NCI-H2227 (cell line): ENCODE data around the gene ADAMTS15.
"Not testable (repeated sequence)": the region's sequence is repeated elsewhere in the genome, so short reads cannot be mapped to it uniquely, and the experiment has no call there.

Source experiments
- DNase-seq: peaks from one replicate; lab custom pipeline; 2025; ENCODE audit not compliant: unreplicated experiment; lab: John Stamatoyannopoulos, UW

The ADAMTS15 gene

DNA sequence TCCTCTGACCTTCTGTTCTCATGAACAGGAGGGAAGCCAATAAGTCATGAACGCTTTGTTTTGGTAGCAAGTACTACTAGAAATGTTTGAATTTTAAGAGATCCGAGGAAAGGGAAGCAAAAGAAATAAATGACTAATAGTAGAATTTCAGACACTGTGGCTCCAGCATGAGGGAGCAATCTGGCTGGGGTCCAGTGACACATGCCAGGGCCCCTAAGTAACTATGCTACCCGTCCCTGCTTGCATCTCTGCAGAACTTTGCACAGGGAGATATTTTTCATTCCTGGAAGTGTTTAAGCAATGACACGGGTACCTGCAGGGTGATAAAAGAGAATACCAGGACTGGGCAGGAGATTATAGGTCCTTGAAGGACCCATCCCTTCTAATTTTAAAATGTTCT, 12.8 kb upstream of the ADAMTS15 start:
- DNase-seq = no peak

DNA sequence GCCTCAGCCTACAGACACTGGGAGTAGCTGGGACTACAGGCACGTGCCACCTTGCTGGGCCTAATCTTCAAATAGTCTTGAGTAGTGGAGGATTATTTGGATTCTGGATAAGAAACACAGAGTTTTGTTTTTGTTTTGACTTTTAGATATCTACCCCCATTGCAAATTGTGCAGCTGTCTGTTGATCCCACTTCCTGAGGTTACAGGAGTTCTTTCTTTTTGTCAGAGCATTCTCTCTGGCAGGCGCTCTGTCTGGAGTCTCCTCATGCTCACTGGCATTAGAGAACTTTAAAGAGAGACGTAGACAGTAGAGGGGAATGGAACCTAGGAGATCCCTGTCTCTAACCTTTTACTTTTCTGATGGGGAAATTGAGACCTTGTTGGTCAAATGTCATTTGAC, 12.3 kb upstream of the ADAMTS15 start:
- no peak for DNase-seq

DNA sequence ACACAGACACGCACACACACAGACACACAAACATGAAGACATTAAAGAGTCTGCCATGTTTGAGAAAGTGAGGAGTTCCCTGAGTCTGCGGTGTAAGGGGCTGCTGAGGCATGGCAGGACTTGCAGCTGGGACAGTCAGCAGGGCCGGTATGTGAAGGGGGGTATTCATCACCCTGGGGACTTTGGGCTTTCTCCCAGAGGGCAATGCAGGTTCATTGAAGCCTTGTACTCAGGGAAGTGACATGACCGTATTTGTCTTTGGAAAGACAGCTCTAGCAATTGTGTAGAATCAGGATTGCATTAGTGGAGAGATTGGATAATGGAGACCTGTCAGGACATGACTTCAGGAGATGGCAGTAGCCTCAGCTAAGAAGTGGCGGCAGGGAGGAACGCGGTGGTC, 10.6 kb upstream of the ADAMTS15 start:
- DNase-seq = no peak

DNA sequence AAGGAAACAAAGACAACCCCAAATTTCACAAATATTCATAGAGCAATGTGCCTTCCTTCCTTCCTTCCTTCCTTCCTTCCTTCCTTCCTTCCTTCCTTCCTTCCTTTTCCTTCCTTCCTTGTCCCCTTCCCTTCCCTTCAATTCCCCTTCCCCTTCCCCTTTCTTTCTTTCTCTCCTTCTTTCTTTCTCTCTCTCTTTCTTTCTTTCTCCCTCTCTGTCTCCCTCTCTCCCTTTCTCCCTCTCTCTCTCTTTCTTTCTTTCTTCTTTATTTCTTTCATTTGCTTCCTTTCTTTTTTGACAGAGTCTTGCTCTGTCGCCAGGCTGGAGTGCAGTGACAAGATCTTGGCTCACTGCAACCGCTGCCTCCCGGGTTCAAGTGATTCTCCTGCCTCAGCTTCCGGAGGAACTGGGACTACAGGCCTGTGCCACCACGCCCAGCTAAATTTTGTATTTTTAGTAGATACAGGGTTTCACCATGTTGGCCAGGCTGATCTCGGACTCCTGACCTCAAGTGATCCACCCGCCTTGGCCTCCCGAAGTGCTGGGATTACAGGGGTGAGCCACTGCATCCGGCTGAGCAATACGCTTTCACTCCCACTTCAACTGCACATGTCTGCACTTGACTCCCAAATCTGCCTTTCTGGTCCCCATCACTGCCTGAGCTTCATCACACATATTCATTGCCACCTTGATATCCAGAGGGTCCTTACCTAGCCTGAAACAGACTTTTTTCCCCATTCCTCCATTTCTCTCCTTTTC, 9.9 kb upstream of the ADAMTS15 start:
- not testable (repeated sequence) for DNase-seq

DNA sequence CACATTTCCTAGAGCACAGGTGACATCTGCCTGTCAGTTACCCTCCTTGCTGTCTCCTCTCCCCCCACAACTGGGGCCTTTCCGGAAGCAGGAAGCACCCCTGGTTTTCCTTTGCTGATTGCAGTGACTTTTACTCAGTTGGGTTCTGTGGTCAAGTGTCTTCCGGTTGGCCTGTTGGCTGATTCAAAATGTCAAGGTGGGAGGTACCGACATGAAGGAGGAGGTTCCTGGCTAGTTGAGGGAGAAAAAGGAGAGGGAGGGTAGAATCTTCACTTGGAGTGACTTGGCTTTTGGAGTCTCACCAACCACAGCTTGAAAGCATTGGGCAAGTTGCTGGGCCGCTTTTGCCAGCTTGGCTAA, 9.3 kb upstream of the ADAMTS15 start:
- no peak for DNase-seq

DNA sequence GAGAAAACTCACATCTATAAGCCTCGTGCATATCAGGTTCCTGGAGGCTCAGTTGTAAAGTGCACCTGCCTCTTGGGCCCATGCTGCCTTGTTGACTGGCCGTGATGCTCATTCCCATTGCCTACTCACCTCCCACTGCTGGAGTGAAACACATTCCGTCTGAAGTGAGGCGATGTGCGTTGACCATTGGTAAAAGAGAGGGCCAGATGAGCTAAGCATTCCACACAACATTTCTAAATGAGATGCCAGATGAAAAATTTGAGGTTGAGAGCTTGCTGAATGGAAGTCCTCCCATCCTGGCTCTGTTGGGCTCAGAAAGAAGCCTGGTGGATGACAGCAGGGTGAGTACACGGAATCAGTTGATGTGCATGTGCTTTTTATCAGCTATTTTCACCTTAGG, 8.6 kb upstream of the ADAMTS15 start:
- DNase-seq = no peak

DNA sequence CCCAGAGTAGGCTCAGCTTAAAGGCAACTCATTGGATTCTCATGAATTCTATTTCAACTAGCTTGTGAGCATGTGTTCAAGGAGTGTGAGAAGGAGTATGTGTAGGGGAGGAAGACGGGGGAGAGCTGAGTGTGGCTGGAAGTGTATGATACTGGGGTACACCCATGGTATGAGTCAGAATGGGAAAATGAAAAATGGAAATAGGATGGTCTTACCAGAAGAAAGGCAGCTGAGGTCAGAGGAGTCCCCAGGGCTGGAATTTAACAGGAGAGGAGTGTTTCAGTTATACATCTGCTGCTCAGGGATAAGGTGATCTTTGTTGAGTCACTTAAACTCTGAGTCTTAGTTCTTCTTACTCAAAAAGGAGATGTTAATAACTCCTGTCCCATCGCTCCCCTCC, 6.7 kb upstream of the ADAMTS15 start:
- no peak for DNase-seq

DNA sequence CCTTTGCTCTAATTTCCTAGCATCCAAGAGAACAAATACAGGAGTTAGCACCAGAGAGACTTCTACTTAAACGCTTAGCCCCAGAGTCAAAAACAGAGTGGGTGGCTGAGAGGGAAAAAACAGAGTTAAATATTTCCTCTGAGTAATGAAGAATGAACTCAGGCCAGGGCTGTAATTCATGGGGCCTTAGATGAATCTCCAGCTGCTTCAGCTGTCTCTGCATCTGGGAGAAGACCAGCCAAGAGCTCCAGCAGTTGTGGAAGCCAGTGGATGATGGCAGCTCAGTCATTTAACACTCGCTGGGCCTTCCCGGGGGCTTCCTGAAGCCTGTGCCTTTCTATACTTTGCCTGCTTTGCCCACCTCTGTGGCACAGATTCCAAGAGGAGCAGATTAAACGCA, 5.7 kb upstream of the ADAMTS15 start:
- no peak for DNase-seq

DNA sequence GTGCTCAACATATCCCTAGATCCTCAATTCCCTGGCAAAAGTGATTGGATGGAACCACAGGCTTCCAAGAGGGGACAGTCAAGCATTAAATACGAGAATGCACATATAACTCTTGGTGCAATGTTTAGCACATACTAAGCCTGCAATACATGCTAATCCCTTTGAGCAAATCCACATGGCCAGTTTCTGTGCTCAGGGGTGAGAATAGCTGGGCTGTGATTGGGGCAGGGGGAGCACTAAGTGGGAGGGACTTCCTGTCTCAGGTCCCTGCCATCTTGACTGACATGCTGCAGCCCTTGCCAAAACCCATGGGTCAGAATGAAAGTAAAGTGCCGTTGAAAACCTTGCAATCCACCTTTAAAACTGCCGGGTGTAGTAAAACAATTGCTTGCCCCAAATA, 2.7 kb upstream of the ADAMTS15 start:
- DNase-seq = no peak

DNA sequence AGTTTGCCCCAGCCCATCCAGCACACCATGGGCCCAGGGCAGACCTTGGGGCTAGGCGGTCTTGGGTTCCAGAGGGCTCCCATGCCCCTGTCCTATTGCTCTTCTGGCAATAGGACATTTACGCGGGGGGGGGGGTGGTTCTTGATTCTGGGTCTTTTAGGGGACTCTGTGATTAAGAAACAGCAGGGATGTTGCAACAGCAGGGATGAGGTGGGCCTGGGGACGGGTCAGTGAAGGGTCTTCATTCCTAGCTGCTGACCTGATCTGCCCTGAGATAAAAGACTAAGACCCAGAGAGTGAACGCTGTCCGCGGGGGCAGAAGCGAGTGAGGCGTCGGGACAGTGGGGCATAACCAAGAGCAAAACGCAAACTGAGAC, 418 bp upstream of the ADAMTS15 start:
- DNase-seq = no peak

DNA sequence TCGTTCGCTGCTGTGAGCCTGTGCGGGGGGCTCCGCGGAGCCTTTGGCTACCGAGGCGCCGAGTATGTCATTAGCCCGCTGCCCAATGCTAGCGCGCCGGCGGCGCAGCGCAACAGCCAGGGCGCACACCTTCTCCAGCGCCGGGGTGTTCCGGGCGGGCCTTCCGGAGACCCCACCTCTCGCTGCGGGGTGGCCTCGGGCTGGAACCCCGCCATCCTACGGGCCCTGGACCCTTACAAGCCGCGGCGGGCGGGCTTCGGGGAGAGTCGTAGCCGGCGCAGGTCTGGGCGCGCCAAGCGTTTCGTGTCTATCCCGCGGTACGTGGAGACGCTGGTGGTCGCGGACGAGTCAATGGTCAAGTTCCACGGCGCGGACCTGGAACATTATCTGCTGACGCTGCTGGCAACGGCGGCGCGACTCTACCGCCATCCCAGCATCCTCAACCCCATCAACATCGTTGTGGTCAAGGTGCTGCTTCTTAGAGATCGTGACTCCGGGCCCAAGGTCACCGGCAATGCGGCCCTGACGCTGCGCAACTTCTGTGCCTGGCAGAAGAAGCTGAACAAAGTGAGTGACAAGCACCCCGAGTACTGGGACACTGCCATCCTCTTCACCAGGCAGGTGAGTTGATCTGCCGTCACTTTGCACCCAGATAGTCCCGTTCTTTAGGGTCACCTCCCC, 1.0 kb downstream of the ADAMTS15 start:
- DNase-seq = peak; percentile 34

DNA sequence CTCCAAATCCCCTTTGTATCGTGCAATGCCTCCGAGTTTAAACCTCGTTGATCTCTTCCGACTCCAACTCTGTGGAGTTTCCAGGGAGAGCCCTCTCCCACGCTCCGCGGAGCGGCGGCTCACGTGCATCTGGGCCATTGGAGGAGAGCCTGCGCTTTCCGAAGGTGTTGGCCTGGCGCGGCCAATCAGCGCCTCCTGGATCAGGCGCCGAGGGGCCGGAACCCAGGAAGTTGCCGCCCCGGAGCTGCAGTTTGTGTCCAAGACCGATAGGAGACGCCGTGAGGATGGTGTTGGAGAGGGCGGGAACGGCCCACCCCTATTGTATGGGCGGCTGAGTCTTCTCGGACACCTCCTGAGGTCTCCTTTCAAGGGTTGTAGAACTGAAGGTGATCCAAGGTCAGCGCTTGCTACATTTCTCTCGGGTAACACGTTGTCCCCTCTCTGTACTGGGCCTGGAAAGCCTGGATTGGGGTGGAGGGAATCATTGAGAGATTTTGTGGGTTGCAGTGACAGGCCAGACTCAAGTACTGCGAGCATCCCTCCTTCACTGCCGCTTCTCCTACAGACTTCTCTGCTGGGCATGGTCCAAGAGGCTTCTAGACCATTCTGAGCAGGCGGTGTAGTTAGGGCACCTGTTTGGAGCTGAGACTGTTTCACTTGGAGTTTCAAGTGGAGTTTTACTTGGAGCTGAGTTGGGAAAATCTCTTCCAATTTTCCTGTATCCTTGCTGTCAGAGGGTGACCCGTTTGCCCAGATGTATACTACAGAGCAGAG, 1.7 kb downstream of the ADAMTS15 start:
- DNase-seq = peak; percentile 83

DNA sequence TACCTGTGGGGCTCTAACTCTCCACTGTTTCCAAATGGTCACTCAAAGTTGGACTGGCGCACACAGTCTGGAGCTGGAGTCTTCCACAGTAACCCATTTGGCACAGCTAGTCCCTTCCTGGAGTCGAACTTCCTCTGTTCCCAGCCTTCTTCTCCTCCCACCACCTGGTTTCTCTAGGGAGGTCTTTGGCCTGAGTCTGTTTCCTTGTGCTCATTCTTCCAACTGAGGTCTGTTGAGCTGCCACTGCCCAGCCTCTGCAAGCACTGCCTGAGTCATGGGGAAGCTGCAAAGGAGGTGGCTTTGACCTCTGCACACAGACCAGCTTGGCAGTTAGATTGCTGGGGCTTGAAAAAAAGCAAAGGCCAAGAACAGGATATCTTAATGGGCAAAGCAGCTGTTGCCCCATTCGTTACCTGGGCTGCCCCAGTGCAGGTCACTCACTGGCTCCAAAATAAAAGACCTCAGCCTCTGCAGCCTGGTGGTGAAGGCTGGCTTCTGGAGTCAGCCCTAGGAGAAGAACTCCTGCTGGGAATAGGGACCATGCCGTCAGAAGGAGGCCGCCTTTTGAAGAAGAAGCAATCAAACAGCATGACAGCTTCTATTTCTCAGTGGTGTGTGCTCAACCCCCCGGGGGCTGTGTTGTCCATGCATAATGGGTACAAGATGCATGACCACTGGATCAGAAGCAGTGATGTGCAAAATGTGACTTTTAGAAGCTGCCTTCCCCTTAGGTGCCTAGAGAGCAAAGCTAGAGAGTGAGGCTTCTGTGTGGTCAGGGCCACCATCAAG, 3.0 kb downstream of the ADAMTS15 start:
- no peak for DNase-seq

DNA sequence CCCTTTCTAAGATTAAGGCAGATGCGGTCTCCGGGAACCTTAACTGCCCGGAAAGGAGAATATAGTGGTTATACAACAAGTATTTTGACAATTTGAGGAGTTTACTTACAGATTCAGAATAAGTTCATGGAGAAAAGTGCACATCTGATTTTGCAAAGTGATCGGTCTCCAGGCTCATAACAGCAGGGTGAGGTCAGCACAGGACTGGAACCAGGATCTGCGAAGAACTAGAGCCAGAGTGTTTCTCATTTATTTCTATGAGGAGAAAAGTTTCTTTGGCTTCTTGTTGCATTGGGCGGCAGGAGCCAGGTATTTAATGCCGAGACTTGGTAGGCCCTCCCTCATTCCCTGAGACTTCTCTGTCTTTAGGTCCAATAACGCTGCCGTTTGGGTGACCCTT, 3.7 kb downstream of the ADAMTS15 start:
- no peak for DNase-seq

DNA sequence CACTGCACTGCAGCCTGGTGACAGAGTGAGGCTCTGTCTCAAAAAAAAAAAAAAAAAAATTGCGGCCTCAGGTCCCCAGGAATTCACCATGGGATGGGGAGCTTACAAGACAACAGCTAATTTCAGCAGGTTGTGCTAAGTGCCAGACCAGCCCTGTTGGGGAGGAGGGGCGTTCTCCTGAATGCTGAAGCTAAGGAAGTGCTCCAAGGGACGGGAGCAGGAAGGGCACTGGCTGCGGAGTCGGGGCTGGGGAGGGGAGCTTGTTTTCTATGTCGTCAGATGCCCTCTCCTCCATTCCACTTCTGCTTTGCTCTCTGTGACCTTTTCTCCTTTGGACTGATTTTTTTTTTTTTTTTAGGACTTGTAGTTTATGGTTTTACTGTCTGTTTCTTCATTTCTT, 4.5 kb downstream of the ADAMTS15 start:
- DNase-seq = no peak

DNA sequence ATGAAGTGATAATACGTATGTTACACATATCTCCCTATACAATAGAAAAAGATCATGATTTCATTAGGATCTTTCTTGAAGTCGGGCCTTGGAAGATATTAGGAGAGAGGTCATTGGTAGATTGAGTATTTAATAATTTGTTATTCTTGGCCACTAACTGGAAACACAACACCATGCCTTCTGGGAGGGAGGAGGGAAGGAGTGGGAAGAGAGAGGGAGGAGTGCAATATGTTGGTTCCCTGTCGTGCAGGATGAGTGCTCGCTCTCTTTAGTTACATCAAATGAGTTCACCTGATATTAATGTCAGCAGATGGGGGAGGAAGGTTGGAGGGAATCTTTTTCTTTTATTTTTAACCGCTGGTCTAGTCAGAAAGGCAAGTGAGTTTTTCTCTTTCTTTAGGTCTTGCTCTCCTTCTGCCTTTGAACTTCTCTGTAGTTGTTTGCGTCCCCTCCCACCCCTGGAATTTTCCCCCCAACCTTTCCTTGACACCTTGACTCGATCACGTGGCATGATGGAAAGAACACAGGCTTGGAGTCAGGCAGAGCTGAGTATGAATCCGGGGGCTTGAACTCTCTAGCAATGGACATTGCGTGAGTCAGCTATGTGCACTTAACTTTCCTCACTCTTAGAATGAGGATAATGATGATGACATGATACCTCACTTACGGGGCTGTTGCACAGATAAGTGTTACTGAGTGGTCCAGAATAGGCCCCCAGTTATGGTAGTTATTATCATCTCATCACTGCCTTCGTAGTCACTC, 6.2 kb downstream of the ADAMTS15 start:
- no peak for DNase-seq

DNA sequence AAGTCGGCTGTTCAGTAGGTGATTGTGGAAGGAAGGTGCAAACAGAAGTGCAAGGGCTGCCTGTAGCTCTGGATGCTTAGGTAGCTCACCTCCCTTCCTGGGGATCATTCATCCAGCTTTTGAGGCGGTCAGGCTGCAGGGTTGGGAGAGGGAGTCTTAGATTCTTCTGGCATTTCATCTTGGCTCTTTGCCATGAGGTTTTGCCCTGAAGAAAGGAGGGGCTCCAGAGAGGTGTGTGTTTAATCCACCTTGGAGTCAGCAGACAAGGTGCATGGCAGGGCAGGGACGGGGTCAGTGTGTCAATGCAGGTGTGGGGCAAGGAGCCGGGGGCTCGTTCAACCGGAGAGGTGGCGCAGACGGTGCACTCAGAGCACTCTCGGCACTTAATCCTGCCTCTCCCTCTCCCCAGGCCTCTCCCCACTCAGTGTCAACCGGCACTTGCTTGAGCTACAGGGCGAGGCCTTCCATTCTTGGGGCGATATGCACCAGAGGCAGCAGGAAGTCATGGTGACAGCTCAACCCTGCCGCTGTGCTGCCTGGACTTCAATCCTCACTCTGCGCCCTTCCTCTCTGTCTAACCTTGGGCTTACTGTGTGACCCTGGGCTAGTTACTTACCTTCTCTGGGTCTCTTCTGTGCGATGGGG, 7.2 kb downstream of the ADAMTS15 start:
- no peak for DNase-seq

DNA sequence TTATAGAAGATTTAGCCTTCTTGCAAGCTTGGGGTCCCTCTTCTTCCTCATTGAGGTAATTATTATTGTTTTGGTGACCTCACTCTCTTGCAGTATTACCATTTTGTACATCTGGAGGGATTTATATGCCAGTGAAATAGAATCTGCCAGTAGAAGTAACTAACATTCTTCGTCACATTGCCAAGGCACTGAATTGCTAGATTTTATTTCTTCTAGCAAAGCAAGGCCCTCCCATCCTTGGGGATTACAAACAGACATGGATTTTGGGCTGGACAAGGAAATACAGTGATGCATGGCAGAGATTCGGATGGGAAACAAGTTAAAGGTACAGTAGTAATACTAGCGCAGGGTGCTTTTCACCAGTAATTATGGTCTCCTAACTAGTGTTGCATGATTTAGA, 7.8 kb downstream of the ADAMTS15 start:
- no peak for DNase-seq

DNA sequence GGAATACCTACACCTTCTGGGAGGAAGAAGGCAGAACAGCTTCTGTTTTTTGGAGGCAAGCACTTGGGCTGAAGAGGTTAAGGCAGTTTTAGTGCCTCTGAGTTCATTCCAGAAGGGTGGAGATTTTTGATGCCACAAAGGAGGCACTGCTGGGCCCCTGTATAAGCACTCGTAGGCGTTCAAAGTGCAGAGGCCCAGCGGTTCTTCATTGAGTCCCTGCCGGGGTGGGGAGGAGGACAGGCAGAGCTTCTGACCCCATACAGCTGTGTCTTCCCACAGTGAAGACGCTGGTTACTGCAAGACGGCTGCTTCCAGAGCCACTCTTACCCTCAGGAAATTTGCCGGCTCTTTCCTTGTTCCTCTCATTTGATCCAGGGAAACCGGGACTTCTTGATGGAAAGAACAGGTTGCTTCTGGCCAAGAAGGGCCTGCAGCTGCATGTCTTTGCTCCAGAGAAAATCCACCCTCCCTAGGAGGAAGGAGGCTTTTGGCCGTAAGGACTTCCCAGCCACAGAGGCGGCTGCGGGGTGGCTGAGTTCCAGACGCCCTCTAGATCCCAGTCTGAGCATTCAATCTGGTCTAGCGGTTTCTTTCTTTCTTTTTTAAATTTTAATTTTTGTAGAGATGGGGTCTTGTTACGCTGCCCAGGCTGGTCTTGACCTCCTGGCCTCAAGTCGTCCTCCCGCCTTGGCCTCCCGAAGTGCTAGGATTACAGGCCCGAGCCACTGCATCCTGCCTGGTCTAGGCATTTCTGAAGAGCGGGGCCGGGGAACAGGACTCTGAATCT, 9.4 kb downstream of the ADAMTS15 start:
- DNase-seq = no peak

DNA sequence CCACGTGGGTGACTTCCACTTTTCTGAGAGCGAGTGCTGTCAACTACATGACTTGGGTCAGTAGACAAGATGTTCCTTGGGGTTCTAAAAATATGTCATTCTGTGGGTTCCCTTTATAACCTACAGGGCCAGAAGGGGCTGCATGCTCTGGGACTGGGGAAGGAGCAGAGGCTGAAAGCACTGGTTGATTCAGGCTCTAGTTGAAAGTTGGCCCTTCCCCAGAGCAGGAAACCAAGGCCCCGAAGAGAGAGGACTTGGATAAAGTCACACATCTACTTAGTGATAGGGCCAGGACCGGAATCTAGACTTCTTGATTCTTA, 9.9 kb downstream of the ADAMTS15 start:
- DNase-seq = no peak
